ENCODE measurements around the gene MGAT5. TPM values are rescaled to one million over a fixed set of nuclear protein-coding genes. Genes with fewer than 3 reads are reported as not detected.

Gene MGAT5
- total RNA-seq, 1 experiment from 2014 or later, result 34.0 TPM

DNA sequence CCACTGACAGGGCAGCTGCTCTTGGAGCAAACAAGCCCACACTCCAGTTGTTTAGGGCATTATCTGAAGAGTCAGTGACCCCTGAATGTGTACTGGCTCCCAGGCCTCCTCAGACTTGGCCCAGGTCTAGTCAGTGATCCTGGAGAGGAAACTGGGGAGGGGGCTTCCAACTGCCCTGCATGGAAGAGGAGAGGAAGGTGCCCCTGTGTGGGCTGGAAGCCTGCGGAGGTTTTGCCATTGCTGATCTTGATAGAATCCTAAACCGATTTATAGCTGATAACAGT, 197.4 kb downstream of the MGAT5 start:
- no TSS peak for BruUV-seq (replicated peaks)
- Histone ChIP-seq H3K4me1 (ENCODE audit: control insufficient read depth in 1 of 2, insufficient read depth in 2 of 2, low read length in 2 of 2) (no peaks in the 10 kb centered on the region), H3K27me3 (ENCODE audit: insufficient read depth, low read length) (no peaks in the 10 kb centered on the region), H2AFZ (ENCODE audit: low read depth, low read length, poor library complexity, severe bottlenecking) (no peak overlapping the region), H4K20me1 (ENCODE audit: insufficient read depth) (no peaks in the 10 kb centered on the region), H3K9me2 (ENCODE audit: insufficient read depth) (no peaks in the 10 kb centered on the region), H3K27ac (ENCODE audit: low read depth, low read length) (no peak overlapping the region), H3K4me3 (replicated peaks in 1 of 2; ENCODE audit: low read depth in 1 of 2, low read length in 2 of 2) (no peak overlapping the region), H3K9me3 (ENCODE audit: control insufficient read depth in 1 of 2, insufficient read depth in 1 of 2, low read depth in 1 of 2, low read length in 2 of 2) (no peaks in the 10 kb centered on the region), H3K79me2 (ENCODE audit: insufficient read depth, low read length) (no peaks in the 10 kb centered on the region), H3K4me2 (ENCODE audit: low read length) (no peak overlapping the region), H3K36me3 (ENCODE audit: control insufficient read depth in 1 of 2, insufficient read depth in 2 of 2, low read length in 2 of 2) (no peaks in the 10 kb centered on the region; a peak in 1 of 4 replicates), H3K9ac (ENCODE audit: low read length) (no peak overlapping the region)
- intact Hi-C loops (cut with micrococcal nuclease), result loop anchor here (1.0 to 2.0 kb wide), 2 partner anchors 333 to 564 kb away; no protein-coding TSS in a partner anchor
- DNase-seq (ENCODE audit: low read depth, low spot score) (no peak), ATAC-seq (no peak)
- ChIA-PET CTCF (interaction anchor here (0.6 to 3.1 kb wide), 15 partner anchors 9 to 568 kb away, joined by 3 to 43 read pairs (median 3); no protein-coding TSS in a partner anchor), POLR2A (no interaction called here), RAD21 (ENCODE audit: low non-redundant PET in 1 of 2, low total read pairs in 2 of 2, uncharacterized antibody in 2 of 2, unreplicated experiment in 2 of 2) (interaction anchor here (0.9 to 1.9 kb wide), 3 partner anchors 9 to 565 kb away, joined by 3 to 4 read pairs (median 4); no protein-coding TSS in a partner anchor)
- no peak for TF ChIP-seq SRF (IDR thresholded peaks at IDR 0.05; ENCODE audit: low read depth)
- TF ChIP-seq TCF7L2 (IDR thresholded peaks at IDR 0.05; ENCODE audit: borderline replicate concordance, extremely low read depth, insufficient read depth, insufficient read length), result no peak
- no peak for TF ChIP-seq CEBPB (IDR thresholded peaks at IDR 0.05; ENCODE audit: low read depth)
- no peak for TF ChIP-seq SIN3A (IDR thresholded peaks at IDR 0.05; ENCODE audit: low read depth)
- no peak for TF ChIP-seq ELF1 (IDR thresholded peaks at IDR 0.05; ENCODE audit: borderline replicate concordance, low read depth)
- TF ChIP-seq ZFX (IDR thresholded peaks at IDR 0.05), result no peak
- TF ChIP-seq EGR1 (IDR thresholded peaks at IDR 0.05; ENCODE audit: low read depth), result no peak
- no peak for TF ChIP-seq MAX (IDR thresholded peaks at IDR 0.05)
- no peak for TF ChIP-seq POLR2A (IDR thresholded peaks at IDR 0.05; ENCODE audit: borderline replicate concordance, extremely low read depth, insufficient read depth, insufficient read length)
- TF ChIP-seq ZBTB33 (IDR thresholded peaks at IDR 0.05; ENCODE audit: extremely low read depth, insufficient replicate concordance, low read length), result no peak
- TF ChIP-seq YY1 (IDR thresholded peaks at IDR 0.05; ENCODE audit: extremely low read depth, insufficient replicate concordance, low read depth, low read length), result no peak
- TF ChIP-seq, protein P1, sequence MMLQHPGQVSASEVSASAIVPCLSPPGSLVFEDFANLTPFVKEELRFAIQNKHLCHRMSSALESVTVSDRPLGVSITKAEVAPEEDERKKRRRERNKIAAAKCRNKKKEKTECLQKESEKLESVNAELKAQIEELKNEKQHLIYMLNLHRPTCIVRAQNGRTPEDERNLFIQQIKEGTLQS (IDR thresholded peaks at IDR 0.05), result no peak
- no peak for TF ChIP-seq POLR2AphosphoS5 (IDR thresholded peaks at IDR 0.05; ENCODE audit: low read depth, low read length)
- no peak for TF ChIP-seq JUND (IDR thresholded peaks at IDR 0.05)
- no peak for TF ChIP-seq CBX3 (IDR thresholded peaks at IDR 0.05; ENCODE audit: low read depth)
- TF ChIP-seq EZH2phosphoT487 (IDR thresholded peaks at IDR 0.05; ENCODE audit: borderline replicate concordance), result no peak
- no peak for TF ChIP-seq CTCF (IDR thresholded peaks at IDR 0.05 in 2 of 3, conservative IDR thresholded peaks at IDR 0.05 in 1 of 3; ENCODE audit: borderline replicate concordance in 1 of 3, insufficient read depth in 1 of 3, low read depth in 2 of 3, low read length in 2 of 3)

All from HCT116 (cell line).